GM12878 (cell line): ENCODE data around the gene RTP5.

ENCODE experiments used
- BACH1 ChIP-seq: fragments of 450-650 bp; IDR thresholded peaks from 2 replicates; pipeline ENCODE4 v1.6.1; 2017; ENCODE audit warnings: mild to moderate bottlenecking, borderline replicate concordance
- IKZF2 ChIP-seq, 2 experiments: fragments of 450-650 bp; IDR thresholded peaks; 2 replicates each; pipeline ENCODE4 v1.6.1; 2017; ENCODE audit warnings: mild to moderate bottlenecking in 2 of 2, moderate library complexity in 2 of 2
- NR2C2 ChIP-seq: IDR thresholded peaks from 2 replicates; pipeline ENCODE4 v1.6.1; 2011; ENCODE audit warnings: borderline replicate concordance, low read depth; ENCODE audit not compliant: control insufficient read depth, insufficient read length
- TF ChIP-seq, protein P1 (sequence below), 3 experiments: IDR thresholded peaks in 2 of 3; conservative IDR thresholded peaks in 1 of 3; 2 replicates each; pipeline ENCODE4 v1.5.1; 2011; ENCODE audit warnings: low read depth in 3 of 3, low read length in 3 of 3, mild to moderate bottlenecking in 3 of 3, control low read depth in 2 of 3, moderate library complexity in 2 of 3, inconsistent platforms in 1 of 3, mixed read lengths in 1 of 3; ENCODE audit not compliant: control insufficient read depth in 2 of 3, insufficient read depth in 1 of 3; ENCODE audit errors: extremely low read depth in 1 of 3

DNA sequence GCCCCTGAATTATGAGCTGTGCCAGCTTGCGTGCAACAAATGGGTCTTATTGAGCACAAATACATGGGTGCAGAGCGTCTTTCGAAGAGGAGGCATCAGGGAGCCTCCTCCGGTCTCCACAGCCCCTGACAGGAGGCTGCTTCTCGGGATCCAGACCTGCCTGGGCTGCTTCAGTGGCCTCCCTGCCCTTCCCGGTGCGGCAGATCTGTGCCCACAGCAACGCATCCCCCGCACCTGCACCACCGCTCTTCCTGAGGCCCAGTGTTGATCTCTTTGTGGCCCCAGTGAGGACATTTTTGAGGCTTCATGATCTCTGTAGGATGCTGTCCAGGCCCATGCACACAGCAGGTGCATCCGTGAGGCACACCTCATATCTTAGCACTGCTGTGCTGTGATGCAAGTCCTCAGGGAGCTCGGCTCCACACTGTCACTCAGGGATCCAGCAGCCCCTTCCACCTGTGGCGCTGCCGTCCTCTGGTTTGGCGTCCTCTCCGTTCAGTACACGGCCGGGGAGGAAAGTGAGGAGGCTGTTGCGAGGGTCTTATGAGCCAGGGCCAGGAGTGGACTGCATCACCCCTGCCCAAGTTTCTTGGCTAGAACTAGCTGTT, 17.4 kb downstream of the RTP5 start:
- no peak for TF ChIP-seq BACH1
- TF ChIP-seq, protein P1, sequence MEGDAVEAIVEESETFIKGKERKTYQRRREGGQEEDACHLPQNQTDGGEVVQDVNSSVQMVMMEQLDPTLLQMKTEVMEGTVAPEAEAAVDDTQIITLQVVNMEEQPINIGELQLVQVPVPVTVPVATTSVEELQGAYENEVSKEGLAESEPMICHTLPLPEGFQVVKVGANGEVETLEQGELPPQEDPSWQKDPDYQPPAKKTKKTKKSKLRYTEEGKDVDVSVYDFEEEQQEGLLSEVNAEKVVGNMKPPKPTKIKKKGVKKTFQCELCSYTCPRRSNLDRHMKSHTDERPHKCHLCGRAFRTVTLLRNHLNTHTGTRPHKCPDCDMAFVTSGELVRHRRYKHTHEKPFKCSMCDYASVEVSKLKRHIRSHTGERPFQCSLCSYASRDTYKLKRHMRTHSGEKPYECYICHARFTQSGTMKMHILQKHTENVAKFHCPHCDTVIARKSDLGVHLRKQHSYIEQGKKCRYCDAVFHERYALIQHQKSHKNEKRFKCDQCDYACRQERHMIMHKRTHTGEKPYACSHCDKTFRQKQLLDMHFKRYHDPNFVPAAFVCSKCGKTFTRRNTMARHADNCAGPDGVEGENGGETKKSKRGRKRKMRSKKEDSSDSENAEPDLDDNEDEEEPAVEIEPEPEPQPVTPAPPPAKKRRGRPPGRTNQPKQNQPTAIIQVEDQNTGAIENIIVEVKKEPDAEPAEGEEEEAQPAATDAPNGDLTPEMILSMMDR (IDR thresholded peaks at IDR 0.05 in 2 of 3, conservative IDR thresholded peaks at IDR 0.05 in 1 of 3; ENCODE audit: control insufficient read depth in 2 of 3, extremely low read depth in 1 of 3, insufficient read depth in 1 of 3, low read depth in 3 of 3, low read length in 3 of 3), result no peak
- TF ChIP-seq IKZF2 (IDR thresholded peaks at IDR 0.05), result no peak
- no peak for TF ChIP-seq NR2C2
